SK-N-SH treated with all-trans-retinoic acid at 6 μM for 48 hours (cell line): Measurements from ENCODE around the gene GARNL3.

Experiments used
- ATAC-seq: fragments of 200-7000 bp; cut with Tn5 transposase; 3 replicates; pipeline ENCODE4 v1.9.1; 2020; ENCODE audit warnings: mild to moderate bottlenecking, moderate library complexity
- ARNTL ChIP-seq: fragments of 450-650 bp; formaldehyde crosslinking; IDR thresholded peaks from 2 replicates; pipeline ENCODE4 v1.5.0; 2020; ENCODE audit warnings: low read depth, mild to moderate bottlenecking, moderate library complexity, borderline replicate concordance
- BACH2 ChIP-seq: fragments of 250-450 bp; sonication (Bioruptor Pico); IDR thresholded peaks from 2 replicates; pipeline ENCODE4 v1.9.0; 2021; ENCODE audit warnings: mild to moderate bottlenecking, borderline replicate concordance
- CSDC2 ChIP-seq: fragments of 250-450 bp; sonication (Bioruptor Pico); IDR thresholded peaks from 2 replicates; pipeline ENCODE4 v1.5.0; 2020; ENCODE audit warnings: mild to moderate bottlenecking, moderate library complexity
- GLIS3 ChIP-seq: fragments of 250-450 bp; sonication (Bioruptor Pico); IDR thresholded peaks from 2 replicates; pipeline ENCODE4 v1.5.0; 2020; ENCODE audit warnings: mild to moderate bottlenecking, moderate library complexity
- ISL1 ChIP-seq: fragments of 250-450 bp; sonication (Bioruptor Pico); IDR thresholded peaks from 2 replicates; pipeline ENCODE4 v2.1.2; 2022; ENCODE audit warnings: mild to moderate bottlenecking, moderate library complexity
- OSR1 ChIP-seq: fragments of 250-450 bp; sonication (Bioruptor Pico); IDR thresholded peaks from 2 replicates; pipeline ENCODE4 v1.8.0; 2022; ENCODE audit warnings: moderate library complexity, mild to moderate bottlenecking, inconsistent platforms
- PPARA ChIP-seq: fragments of 250-450 bp; sonication (Bioruptor Pico); IDR thresholded peaks from 2 replicates; pipeline ENCODE4 v1.5.0; 2020; ENCODE audit warnings: mild to moderate bottlenecking, borderline replicate concordance
- RARB ChIP-seq: fragments of 250-450 bp; sonication (Bioruptor Pico); IDR thresholded peaks from 2 replicates; pipeline ENCODE4 v1.8.0; 2021; ENCODE audit warnings: mild to moderate bottlenecking, moderate library complexity
- SNAI2 ChIP-seq: fragments of 250-450 bp; sonication (Bioruptor Pico); IDR thresholded peaks from 2 replicates; pipeline ENCODE4 v1.5.0; 2020; ENCODE audit warnings: mild to moderate bottlenecking, moderate library complexity
- TCF4 ChIP-seq: fragments of 250-450 bp; sonication (Bioruptor Pico); IDR thresholded peaks from 2 replicates; pipeline ENCODE4 v1.8.0; 2021; ENCODE audit warnings: mild to moderate bottlenecking, moderate library complexity, borderline replicate concordance
- ZC3H10 ChIP-seq: fragments of 250-450 bp; sonication (Bioruptor Pico); IDR thresholded peaks from 2 replicates; pipeline ENCODE4 v1.5.1; 2021; ENCODE audit warnings: mild to moderate bottlenecking, moderate library complexity
- ZFP3 ChIP-seq: fragments of 250-450 bp; sonication (Bioruptor Pico); IDR thresholded peaks from 2 replicates; pipeline ENCODE4 v1.5.0; 2020; ENCODE audit warnings: mild to moderate bottlenecking, moderate library complexity
- ZFP30 ChIP-seq: fragments of 450-650 bp; formaldehyde crosslinking; IDR thresholded peaks from 2 replicates; pipeline ENCODE4 v1.5.0; 2022; ENCODE audit warnings: mild to moderate bottlenecking, moderate library complexity
- ZNF8 ChIP-seq: fragments of 450-650 bp; formaldehyde crosslinking; IDR thresholded peaks from 2 replicates; pipeline ENCODE4 v1.5.0; 2020; ENCODE audit warnings: mild to moderate bottlenecking, moderate library complexity
- TF ChIP-seq, protein P1 (sequence below): fragments of 250-450 bp; sonication (Bioruptor Pico); IDR thresholded peaks from 2 replicates; pipeline ENCODE4 v1.5.1; 2020; ENCODE audit warnings: low read depth, mild to moderate bottlenecking, moderate library complexity
- TF ChIP-seq, protein P2 (sequence below): fragments of 250-450 bp; sonication (Bioruptor Pico); IDR thresholded peaks from 2 replicates; pipeline ENCODE4 v1.8.0; 2020; ENCODE audit warnings: mild to moderate bottlenecking, moderate library complexity, borderline replicate concordance
- TF ChIP-seq, protein P3 (sequence below): fragments of 250-450 bp; sonication (Bioruptor Pico); IDR thresholded peaks from 2 replicates; pipeline ENCODE4 v1.5.1; 2021; ENCODE audit warnings: mild to moderate bottlenecking, moderate library complexity
- TF ChIP-seq, protein P4 (sequence below): fragments of 250-450 bp; sonication (Bioruptor Pico); IDR thresholded peaks from 2 replicates; pipeline ENCODE4 v1.5.0; 2020; ENCODE audit warnings: mild to moderate bottlenecking, moderate library complexity

GARNL3 gene

DNA sequence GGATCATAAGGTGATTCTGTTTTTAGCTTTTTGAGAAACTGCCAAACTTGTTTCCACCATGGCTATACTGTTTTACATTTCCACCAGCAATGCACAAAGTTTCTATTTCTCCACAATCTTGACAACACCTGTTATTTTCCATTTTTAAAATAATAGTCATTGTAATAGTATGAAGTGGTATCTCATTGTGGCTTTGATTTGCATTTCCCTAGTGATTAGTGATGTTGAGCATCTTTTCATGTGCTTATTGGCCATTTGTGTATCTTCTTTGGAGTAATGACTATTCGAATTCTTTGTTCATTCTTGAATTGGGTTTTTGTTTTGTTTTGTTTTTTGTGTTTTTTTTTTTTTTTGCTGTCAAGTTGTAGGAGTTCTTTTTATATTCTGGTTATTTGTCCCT lies 4.9 kb downstream of the GARNL3 start:
- ATAC-seq: no peak
- no peak for TF ChIP-seq RARB
- TF ChIP-seq ZFP30 (CRISPR knock-in tag): no peak
- TF ChIP-seq ZC3H10 (CRISPR knock-in tag): no peak
- TF ChIP-seq, protein P1, sequence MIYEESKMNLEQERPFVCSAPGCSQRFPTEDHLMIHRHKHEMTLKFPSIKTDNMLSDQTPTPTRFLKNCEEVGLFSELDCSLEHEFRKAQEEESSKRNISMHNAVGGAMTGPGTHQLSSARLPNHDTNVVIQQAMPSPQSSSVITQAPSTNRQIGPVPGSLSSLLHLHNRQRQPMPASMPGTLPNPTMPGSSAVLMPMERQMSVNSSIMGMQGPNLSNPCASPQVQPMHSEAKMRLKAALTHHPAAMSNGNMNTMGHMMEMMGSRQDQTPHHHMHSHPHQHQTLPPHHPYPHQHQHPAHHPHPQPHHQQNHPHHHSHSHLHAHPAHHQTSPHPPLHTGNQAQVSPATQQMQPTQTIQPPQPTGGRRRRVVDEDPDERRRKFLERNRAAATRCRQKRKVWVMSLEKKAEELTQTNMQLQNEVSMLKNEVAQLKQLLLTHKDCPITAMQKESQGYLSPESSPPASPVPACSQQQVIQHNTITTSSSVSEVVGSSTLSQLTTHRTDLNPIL: no peak
- TF ChIP-seq PPARA (CRISPR knock-in tag): no peak
- no peak for TF ChIP-seq ZFP3 (CRISPR knock-in tag)
- TF ChIP-seq ZNF8 (CRISPR knock-in tag): no peak
- no peak for TF ChIP-seq OSR1 (CRISPR knock-in tag)
- no peak for TF ChIP-seq CSDC2

DNA sequence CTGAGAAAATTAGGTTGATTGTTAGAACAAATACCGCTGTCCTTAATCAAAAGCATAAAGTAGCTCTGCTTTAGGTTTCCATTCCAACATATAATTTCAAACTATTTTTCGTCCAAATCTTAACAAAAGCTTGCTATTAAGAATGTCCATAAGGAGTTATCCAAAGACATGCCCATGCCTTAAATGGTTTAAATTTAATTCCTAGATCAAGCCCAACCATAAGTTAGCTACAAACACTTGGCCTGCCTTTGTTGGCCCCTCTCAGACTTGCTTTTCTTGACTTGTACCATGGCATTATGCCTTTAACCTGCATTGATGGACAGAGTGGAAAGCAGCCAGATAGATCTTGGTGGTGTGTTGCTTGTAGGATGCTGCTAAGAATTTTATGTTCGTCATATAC lies 8.8 kb downstream of the GARNL3 start:
- TF ChIP-seq, protein P1: no peak
- TF ChIP-seq OSR1 (CRISPR knock-in tag): no peak
- no peak for TF ChIP-seq TCF4 (CRISPR knock-in tag)
- TF ChIP-seq, protein P2, sequence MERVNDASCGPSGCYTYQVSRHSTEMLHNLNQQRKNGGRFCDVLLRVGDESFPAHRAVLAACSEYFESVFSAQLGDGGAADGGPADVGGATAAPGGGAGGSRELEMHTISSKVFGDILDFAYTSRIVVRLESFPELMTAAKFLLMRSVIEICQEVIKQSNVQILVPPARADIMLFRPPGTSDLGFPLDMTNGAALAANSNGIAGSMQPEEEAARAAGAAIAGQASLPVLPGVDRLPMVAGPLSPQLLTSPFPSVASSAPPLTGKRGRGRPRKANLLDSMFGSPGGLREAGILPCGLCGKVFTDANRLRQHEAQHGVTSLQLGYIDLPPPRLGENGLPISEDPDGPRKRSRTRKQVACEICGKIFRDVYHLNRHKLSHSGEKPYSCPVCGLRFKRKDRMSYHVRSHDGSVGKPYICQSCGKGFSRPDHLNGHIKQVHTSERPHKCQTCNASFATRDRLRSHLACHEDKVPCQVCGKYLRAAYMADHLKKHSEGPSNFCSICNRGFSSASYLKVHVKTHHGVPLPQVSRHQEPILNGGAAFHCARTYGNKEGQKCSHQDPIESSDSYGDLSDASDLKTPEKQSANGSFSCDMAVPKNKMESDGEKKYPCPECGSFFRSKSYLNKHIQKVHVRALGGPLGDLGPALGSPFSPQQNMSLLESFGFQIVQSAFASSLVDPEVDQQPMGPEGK (CRISPR knock-in tag): no peak
- no peak for TF ChIP-seq ZFP30 (CRISPR knock-in tag)
- TF ChIP-seq GLIS3 (CRISPR knock-in tag): no peak
- no peak for TF ChIP-seq SNAI2
- no peak for TF ChIP-seq ZC3H10 (CRISPR knock-in tag)
- TF ChIP-seq, all 23 proteins: peak for 0
- no peak for ATAC-seq

DNA sequence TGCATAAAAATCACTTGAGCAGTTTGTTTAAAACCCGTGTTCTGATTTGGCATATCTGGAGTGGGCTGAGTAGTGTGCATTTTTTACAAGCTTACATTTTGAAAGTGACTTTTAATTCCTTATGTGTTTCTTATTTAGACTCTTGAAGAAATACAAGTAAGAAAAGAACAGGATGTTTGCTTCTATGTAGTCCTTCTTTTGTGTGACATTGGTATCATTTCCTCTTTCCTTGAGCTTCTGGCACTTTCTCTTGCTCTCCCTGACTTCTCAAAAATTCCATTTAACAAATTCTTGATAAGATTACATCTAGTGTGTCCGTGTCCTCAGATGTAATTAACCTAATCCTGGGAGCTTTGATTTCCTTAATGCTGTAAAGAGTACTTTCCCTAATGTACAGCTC lies 12.5 kb downstream of the GARNL3 start:
- ATAC-seq: no peak

DNA sequence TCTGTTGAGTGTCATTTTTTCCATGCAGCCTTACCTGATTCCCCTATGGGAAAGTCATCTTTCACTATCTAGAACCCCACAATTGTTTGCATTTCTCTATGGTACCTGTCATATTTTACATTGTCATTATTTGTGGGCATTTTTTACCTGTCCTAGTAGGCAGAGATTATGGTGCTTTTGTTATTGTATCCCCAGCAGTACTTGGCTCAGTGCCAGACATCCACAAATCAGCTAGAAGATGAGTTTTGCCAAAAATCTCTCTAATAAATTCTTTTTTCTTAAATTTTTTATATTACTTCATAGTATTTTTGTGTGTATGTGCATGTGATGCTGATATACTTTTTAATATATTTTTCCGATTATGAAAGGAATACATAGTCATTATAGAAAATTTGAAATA lies 13.2 kb downstream of the GARNL3 start:
- no peak for ATAC-seq
- TF ChIP-seq BACH2 (CRISPR knock-in tag) (no peak), ZC3H10 (CRISPR knock-in tag) (no peak), ARNTL (CRISPR knock-in tag) (no peak)
- TF ChIP-seq, protein P2 (CRISPR knock-in tag): no peak
- TF ChIP-seq, protein P3, sequence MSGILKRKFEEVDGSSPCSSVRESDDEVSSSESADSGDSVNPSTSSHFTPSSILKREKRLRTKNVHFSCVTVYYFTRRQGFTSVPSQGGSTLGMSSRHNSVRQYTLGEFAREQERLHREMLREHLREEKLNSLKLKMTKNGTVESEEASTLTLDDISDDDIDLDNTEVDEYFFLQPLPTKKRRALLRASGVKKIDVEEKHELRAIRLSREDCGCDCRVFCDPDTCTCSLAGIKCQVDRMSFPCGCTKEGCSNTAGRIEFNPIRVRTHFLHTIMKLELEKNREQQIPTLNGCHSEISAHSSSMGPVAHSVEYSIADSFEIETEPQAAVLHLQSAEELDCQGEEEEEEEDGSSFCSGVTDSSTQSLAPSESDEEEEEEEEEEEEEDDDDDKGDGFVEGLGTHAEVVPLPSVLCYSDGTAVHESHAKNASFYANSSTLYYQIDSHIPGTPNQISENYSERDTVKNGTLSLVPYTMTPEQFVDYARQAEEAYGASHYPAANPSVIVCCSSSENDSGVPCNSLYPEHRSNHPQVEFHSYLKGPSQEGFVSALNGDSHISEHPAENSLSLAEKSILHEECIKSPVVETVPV (CRISPR knock-in tag): no peak

More for the DNA sequence above, 12.5 kb downstream of the GARNL3 start:
- no peak for TF ChIP-seq ARNTL (CRISPR knock-in tag)
- TF ChIP-seq PPARA (CRISPR knock-in tag): no peak
- TF ChIP-seq, protein P4, sequence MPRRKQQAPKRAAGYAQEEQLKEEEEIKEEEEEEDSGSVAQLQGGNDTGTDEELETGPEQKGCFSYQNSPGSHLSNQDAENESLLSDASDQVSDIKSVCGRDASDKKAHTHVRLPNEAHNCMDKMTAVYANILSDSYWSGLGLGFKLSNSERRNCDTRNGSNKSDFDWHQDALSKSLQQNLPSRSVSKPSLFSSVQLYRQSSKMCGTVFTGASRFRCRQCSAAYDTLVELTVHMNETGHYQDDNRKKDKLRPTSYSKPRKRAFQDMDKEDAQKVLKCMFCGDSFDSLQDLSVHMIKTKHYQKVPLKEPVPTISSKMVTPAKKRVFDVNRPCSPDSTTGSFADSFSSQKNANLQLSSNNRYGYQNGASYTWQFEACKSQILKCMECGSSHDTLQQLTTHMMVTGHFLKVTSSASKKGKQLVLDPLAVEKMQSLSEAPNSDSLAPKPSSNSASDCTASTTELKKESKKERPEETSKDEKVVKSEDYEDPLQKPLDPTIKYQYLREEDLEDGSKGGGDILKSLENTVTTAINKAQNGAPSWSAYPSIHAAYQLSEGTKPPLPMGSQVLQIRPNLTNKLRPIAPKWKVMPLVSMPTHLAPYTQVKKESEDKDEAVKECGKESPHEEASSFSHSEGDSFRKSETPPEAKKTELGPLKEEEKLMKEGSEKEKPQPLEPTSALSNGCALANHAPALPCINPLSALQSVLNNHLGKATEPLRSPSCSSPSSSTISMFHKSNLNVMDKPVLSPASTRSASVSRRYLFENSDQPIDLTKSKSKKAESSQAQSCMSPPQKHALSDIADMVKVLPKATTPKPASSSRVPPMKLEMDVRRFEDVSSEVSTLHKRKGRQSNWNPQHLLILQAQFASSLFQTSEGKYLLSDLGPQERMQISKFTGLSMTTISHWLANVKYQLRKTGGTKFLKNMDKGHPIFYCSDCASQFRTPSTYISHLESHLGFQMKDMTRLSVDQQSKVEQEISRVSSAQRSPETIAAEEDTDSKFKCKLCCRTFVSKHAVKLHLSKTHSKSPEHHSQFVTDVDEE: no peak
- TF ChIP-seq ISL1: no peak
- TF ChIP-seq CSDC2: no peak
